Stimulated activated CD4-positive, alpha-beta T cell treated with anti-CD3 and anti-CD28 coated beads, TNF-alpha, amount 100 ng/mL, for 1 hour (primary cell): Measurements from ENCODE around the gene LILRB3.
A peak's percentile ranks its signal among the peaks of the same experiment; 100 is the strongest.

Experiments
- DNase-seq, 3 donors: peaks; one replicate each; pipeline ENCODE4 v3.0.0-alpha.2; 2020; ENCODE audit warnings: low read depth in 3 of 3, low spot score in 1 of 3

Gene LILRB3

GRCh38 chr19:54168174-54168917 lies 54.5 kb downstream of the LILRB3 start:
- DNase-seq = peak; percentile 65 to 93 (median 77)
